ENCODE results near the gene CLCF1. TPM values are rescaled to one million over a fixed set of nuclear protein-coding genes. Genes with fewer than 3 reads are reported as not detected.

CLCF1 gene
- total and polyA plus RNA-seq, 2 donors (not counting 3 experiments of a cell fraction or from before 2014, with no cell fraction given), result 5.8 to 6.5 TPM

DNA sequence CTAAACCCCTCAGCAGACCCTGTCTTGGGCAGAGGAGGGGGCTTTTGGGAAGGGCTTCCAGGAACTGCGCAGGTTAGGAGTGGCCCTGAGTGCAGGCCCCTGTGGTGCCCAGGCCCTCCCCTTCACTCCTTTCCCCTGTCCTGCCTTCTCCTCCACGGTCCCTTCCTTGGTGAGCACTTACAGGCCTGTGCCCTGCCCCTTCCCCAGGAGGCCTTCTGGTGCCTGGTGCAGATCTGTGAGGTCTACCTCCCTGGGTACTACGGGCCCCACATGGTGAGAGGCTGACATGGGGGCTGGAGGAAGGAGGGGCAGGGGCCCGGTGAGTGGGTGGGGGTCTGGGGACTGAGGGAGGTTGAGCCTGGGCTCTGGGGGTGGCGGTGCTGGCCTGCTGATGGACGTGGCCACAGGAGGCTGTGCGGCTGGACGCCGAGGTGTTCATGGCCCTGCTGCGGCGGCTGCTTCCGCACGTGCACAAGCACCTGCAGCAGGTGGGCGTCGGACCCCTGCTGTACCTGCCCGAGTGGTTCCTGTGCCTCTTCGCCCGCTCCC is 33.1 kb upstream of the CLCF1 start:
- intact Hi-C loops (cut with micrococcal nuclease), result no loop called here
- DNase-seq (ENCODE audit: low read depth, low spot score), result no peak
- dilution Hi-C loops (cut with MboI; ENCODE audit: extremely low pct_ligation_motif_present, low sequenced_read_pairs), result no loop called here
- ChIA-PET CTCF (no interaction called here), POLR2A (no interaction called here)
- Histone ChIP-seq H4K20me1 (replicated peaks; ENCODE audit: control insufficient read depth, extremely low read depth, insufficient read depth, low read length) (no peaks in the 10 kb centered on the region), H3K27me3 (ENCODE audit: control insufficient read depth in 2 of 2, insufficient read depth in 2 of 2, low read length in 2 of 2) (peaks cover 0 to 3% of the 10 kb centered on the region in 2 experiments), H3K4me3 (replicated peaks in 1 of 3; ENCODE audit: insufficient read depth in 1 of 3, low read depth in 1 of 3, low read length in 3 of 3) (no peak overlapping the region), H3K9me1 (replicated peaks; ENCODE audit: control insufficient read depth, extremely low read depth, insufficient read depth, low read length) (no peaks in the 10 kb centered on the region), H3K27ac (ENCODE audit: insufficient read depth, low read depth, low read length) (no peak overlapping the region), H3K9me3 (replicated peaks; ENCODE audit: control insufficient read depth, insufficient read depth, low read length) (no peaks in the 10 kb centered on the region), H3K4me2 (ENCODE audit: insufficient read depth, low read length) (no peak overlapping the region), H3K36me3 (ENCODE audit: control insufficient read depth in 2 of 2, extremely low read depth in 1 of 2, insufficient read depth in 2 of 2, low read length in 2 of 2) (no peaks in the 10 kb centered on the region), H3K9ac (replicated peaks; ENCODE audit: extremely low read depth, insufficient read depth, low read length) (no peak overlapping the region), H2AFZ (ENCODE audit: low read depth, low read length) (no peak overlapping the region), H3K4me1 (ENCODE audit: control insufficient read depth, extremely low read depth, insufficient read depth, low read length) (peaks cover 5% of the 10 kb centered on the region), H3K79me2 (ENCODE audit: control insufficient read depth, insufficient read depth, low read length) (no peaks in the 10 kb centered on the region)
- no peak for FAIRE-seq
- no TSS peak for BruUV-seq (replicated peaks)
- no peak for TF ChIP-seq POLR2A (IDR thresholded peaks at IDR 0.05; ENCODE audit: low read depth, low read length)
- TF ChIP-seq JUN (IDR thresholded peaks at IDR 0.05; ENCODE audit: borderline replicate concordance, insufficient read depth, insufficient read length, low read depth), result no peak
- no peak for TF ChIP-seq GATA2 (IDR thresholded peaks at IDR 0.05; ENCODE audit: insufficient read depth, insufficient read length, low read depth, low read length)
- no peak for TF ChIP-seq MYC (IDR thresholded peaks at IDR 0.05; ENCODE audit: low read depth, low read length)
- TF ChIP-seq CTCF (IDR thresholded peaks at IDR 0.05; ENCODE audit: extremely low read depth in 1 of 2, insufficient read depth in 1 of 2, low read depth in 1 of 2, low read length in 2 of 2), result no peak
- TF ChIP-seq FOS (IDR thresholded peaks at IDR 0.05; ENCODE audit: borderline replicate concordance, insufficient read depth, low read length), result no peak
- TF ChIP-seq, protein P1, sequence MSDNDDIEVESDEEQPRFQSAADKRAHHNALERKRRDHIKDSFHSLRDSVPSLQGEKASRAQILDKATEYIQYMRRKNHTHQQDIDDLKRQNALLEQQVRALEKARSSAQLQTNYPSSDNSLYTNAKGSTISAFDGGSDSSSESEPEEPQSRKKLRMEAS (IDR thresholded peaks at IDR 0.05; ENCODE audit: insufficient read depth, insufficient read length), result no peak
- TF ChIP-seq POLR2AphosphoS5 (IDR thresholded peaks at IDR 0.05; ENCODE audit: insufficient read depth, low read depth, low read length), result no peak
- TF ChIP-seq EZH2 (IDR thresholded peaks at IDR 0.05; ENCODE audit: borderline replicate concordance, low read depth, low read length, severe bottlenecking), result no peak

Data from endothelial cell of umbilical vein (primary cell).